IMR-90 (cell line): ENCODE measurements around the gene GIMAP5. TPM values are rescaled to one million over a fixed set of nuclear protein-coding genes. Genes with fewer than 3 reads are reported as not detected.

Experiments used
- ATAC-seq: fragments of 200-7000 bp; cut with Tn5 transposase; 2 replicates; pipeline ENCODE4 v1.9.1; 2020; ENCODE audit warnings: low read depth, mild to moderate bottlenecking, moderate library complexity
- BruUV-seq: library from RNA; stranded (reverse); fragments of 400-500 nt; replicated peaks from 2 replicates; lab custom pipeline; 2021; lab: Mats Ljungman, UMichigan
- CTCF ChIA-PET: fragments of 300-600 bp; formaldehyde crosslinking; extraction: SDS; loops from one replicate; lab custom pipeline; 2021; ENCODE audit warnings: antibody characterized with exemption; lab: Yijun Ruan, JAX
- POLR2A ChIA-PET: fragments of 300-600 bp; sonication (Branson Sonifier 250); formaldehyde crosslinking; loops from one replicate; lab custom pipeline; 2022; ENCODE audit warnings: antibody characterized with exemption; ENCODE audit not compliant: unreplicated experiment; lab: Charles Lee
- DNase-seq: peaks from one replicate; pipeline ENCODE4 v3.0.0; 2013
- H2AFZ ChIP-seq: replicated peaks from 2 replicates; pipeline ENCODE3; 2013; ENCODE audit warnings: low read length, mild to moderate bottlenecking; ENCODE audit not compliant: poor library complexity
- H2AK5ac ChIP-seq: 2 replicates; pipeline ENCODE4 v1.6.1; 2013; ENCODE audit warnings: low read depth, low read length, inconsistent platforms
- H2AK9ac ChIP-seq: replicated peaks from 2 replicates; pipeline ENCODE3; 2013; ENCODE audit warnings: mild to moderate bottlenecking, low read depth, low read length, moderate library complexity; ENCODE audit not compliant: poor library complexity
- H2BK120ac ChIP-seq: 2 replicates; pipeline ENCODE4 v1.6.1; 2013; ENCODE audit warnings: low read depth, low read length, inconsistent platforms
- H2BK15ac ChIP-seq: 3 replicates; pipeline ENCODE4 v1.6.1; 2013; ENCODE audit warnings: low read depth, low read length, inconsistent platforms
- H2BK20ac ChIP-seq: 2 replicates; pipeline ENCODE4 v1.6.1; 2013; ENCODE audit warnings: low read depth, mild to moderate bottlenecking, inconsistent platforms, low read length, moderate library complexity
- H2BK5ac ChIP-seq: 2 replicates; pipeline ENCODE4 v1.6.1; 2013; ENCODE audit warnings: mild to moderate bottlenecking, low read depth, low read length, inconsistent platforms; ENCODE audit not compliant: poor library complexity, severe bottlenecking
- H3K14ac ChIP-seq: replicated peaks from 2 replicates; pipeline ENCODE4 v1.6.1; 2013; ENCODE audit warnings: low read depth, low read length, inconsistent platforms
- H3K18ac ChIP-seq: 2 replicates; pipeline ENCODE4 v1.6.1; 2013; ENCODE audit warnings: low read depth, low read length, control low read depth
- H3K23ac ChIP-seq: 2 replicates; pipeline ENCODE4 v1.6.1; 2013; ENCODE audit warnings: low read depth, low read length, inconsistent platforms
- H3K27ac ChIP-seq: 2 replicates; pipeline ENCODE4 v1.5.1; 2013; ENCODE audit warnings: mild to moderate bottlenecking, control low read depth, low read length; ENCODE audit not compliant: insufficient read depth
- H3K27me3 ChIP-seq: 2 replicates; pipeline ENCODE4 v1.6.1; 2013; ENCODE audit warnings: low read length; ENCODE audit not compliant: control insufficient read depth, insufficient read depth
- H3K36me3 ChIP-seq: 2 replicates; pipeline ENCODE4 v1.6.1; 2013; ENCODE audit warnings: low read length, mixed read lengths; ENCODE audit not compliant: control insufficient read depth, insufficient read depth
- H3K4ac ChIP-seq: 2 replicates; pipeline ENCODE4 v1.6.1; 2013; ENCODE audit warnings: low read depth, low read length, inconsistent platforms
- H3K4me1 ChIP-seq: 2 replicates; pipeline ENCODE4 v1.6.1; 2013; ENCODE audit warnings: low read length, mixed read lengths; ENCODE audit not compliant: control insufficient read depth, insufficient read depth
- H3K4me2 ChIP-seq: 2 replicates; pipeline ENCODE4 v1.6.1; 2013; ENCODE audit warnings: low read depth, mild to moderate bottlenecking, control low read depth, low read length, moderate library complexity
- H3K4me3 ChIP-seq: 2 replicates; pipeline ENCODE4 v1.5.1; 2013; ENCODE audit warnings: low read depth, mild to moderate bottlenecking, control low read depth, low read length, moderate library complexity; ENCODE audit not compliant: insufficient read depth
- H3K56ac ChIP-seq: 2 replicates; pipeline ENCODE4 v1.6.1; 2013; ENCODE audit warnings: low read length, inconsistent platforms; ENCODE audit not compliant: insufficient read depth; ENCODE audit errors: extremely low read depth
- H3K79me1 ChIP-seq, 2 experiments: 2 replicates each; pipeline ENCODE4 v1.6.1; 2013; ENCODE audit warnings: low read length in 2 of 2, inconsistent platforms in 1 of 2, low read depth in 1 of 2
- H3K9ac ChIP-seq: 2 replicates; pipeline ENCODE4 v1.6.1; 2013; ENCODE audit warnings: low read depth, low read length, control low read depth
- H3K9me1 ChIP-seq: 2 replicates; pipeline ENCODE4 v1.6.1; 2013; ENCODE audit warnings: low read length, inconsistent platforms; ENCODE audit not compliant: insufficient read depth
- H3K9me3 ChIP-seq: 2 replicates; pipeline ENCODE4 v1.6.1; 2013; ENCODE audit warnings: low read length; ENCODE audit not compliant: control insufficient read depth, insufficient read depth
- H4K20me1 ChIP-seq: 2 replicates; pipeline ENCODE4 v1.6.1; 2013; ENCODE audit warnings: low read length, inconsistent platforms; ENCODE audit not compliant: insufficient read depth
- H4K5ac ChIP-seq: 2 replicates; pipeline ENCODE4 v1.6.1; 2013; ENCODE audit warnings: mild to moderate bottlenecking, low read depth, low read length, control low read depth
- H4K8ac ChIP-seq, 2 experiments: 2 replicates each; pipeline ENCODE4 v1.6.1; 2013; ENCODE audit warnings: low read depth in 2 of 2, low read length in 2 of 2, control low read depth in 1 of 2, inconsistent platforms in 1 of 2
- H4K91ac ChIP-seq: 2 replicates; pipeline ENCODE4 v1.6.1; 2013; ENCODE audit warnings: low read depth, low read length, inconsistent platforms; ENCODE audit not compliant: insufficient read depth
- CEBPB ChIP-seq: IDR thresholded peaks from 2 replicates; pipeline ENCODE4 v1.6.1; 2012; ENCODE audit warnings: low read depth, low read length, improper control_type of control experiment
- CHD1 ChIP-seq: IDR thresholded peaks from 2 replicates; pipeline ENCODE4 v1.6.1; 2012; ENCODE audit warnings: low read depth, low read length, improper control_type of control experiment
- RCOR1 ChIP-seq: IDR thresholded peaks from 2 replicates; pipeline ENCODE4 v1.6.1; 2012; ENCODE audit warnings: mild to moderate bottlenecking, low read length, improper control_type of control experiment; ENCODE audit not compliant: insufficient replicate concordance
- WGBS, 2 experiments: methylation state at CpG; one replicate each; pipeline versions ENCODE4 v1.1.5 to v1.1.7; 2013; ENCODE audit warnings: missing lambda C conversion rate in 2 of 2; ENCODE audit not compliant: insufficient read length in 1 of 2; ENCODE audit errors: extremely low coverage in 2 of 2; 5-methylcytosine and 5-hydroxymethylcytosine counted together
- dilution Hi-C: fragments of 300-500 bp; cut with HindIII; formaldehyde crosslinking; loops from one replicate; pipeline ENCODE4 v1.14.3; 2018; ENCODE audit warnings: low sequenced_read_pairs; ENCODE audit not compliant: unreplicated experiment
- in situ Hi-C: fragments of 300-500 bp; cut with MboI; formaldehyde crosslinking; loops from 3 replicates; pipeline ENCODE4 v1.14.3; 2019; ENCODE audit warnings: low sequenced_read_pairs, inconsistent platforms, mixed read lengths
- intact Hi-C: fragments of 100-400 bp; cut with micrococcal nuclease; formaldehyde crosslinking; loops from 2 replicates; pipeline ENCODE4 v1.10.0; 2022
- polyA plus RNA-seq, 3 experiments: library from polyadenylated mRNA; depleted of rRNA; stranded (reverse); fragments of >200 nt; gene quantifications; 2 replicates each; pipeline ENCODE4 v1.2.3, GENCODE V29; 2012; ENCODE audit warnings: low replicate concordance in 1 of 3
- total RNA-seq: library from RNA; depleted of rRNA; stranded (reverse); fragments of >200 nt; gene quantifications from 2 replicates; pipeline ENCODE4 v1.2.3, GENCODE V29; 2012

GIMAP5 gene
- total and polyA plus RNA-seq, 2 of the 4 experiments (the other 2 are of a cell fraction) = not detected

- H3K23ac ChIP-seq = peak overlapping the region; percentile 67
- peak; percentile 24 for ATAC-seq
- 0 out of 3 replicates have a peak overlapping the region, but pooled peaks have one; percentile 20 for H2BK15ac ChIP-seq
- no peaks in the 10 kb centered on the region for H3K9me3 ChIP-seq
- no peaks in the 10 kb centered on the region for H3K79me1 ChIP-seq
- no peaks in the 10 kb centered on the region for H3K27me3 ChIP-seq
- no peak overlapping the region; the same call in 1 of the 2 replicates for H3K56ac ChIP-seq
- WGBS, 2 experiments = 27% methylated on average over 2 of the region's 10 CpGs; no CpG with 5 or more reads in 1 of the 2 experiments
- peaks cover 29% of the 10 kb centered on the region; the same call in 1 of the 2 replicates for H3K4me1 ChIP-seq
- peak overlapping the region; percentile 60; the same call in 1 of the 2 replicates for H3K9ac ChIP-seq
- intact Hi-C loops = no loop called here
- peak overlapping the region; percentile 49 to 75; a peak in 3 of 4 replicates for H4K8ac ChIP-seq
- peak overlapping the region; percentile 95 for H3K18ac ChIP-seq
- peaks cover 3% of the 10 kb centered on the region; the same call in 1 of the 2 replicates for H3K9me1 ChIP-seq
- ChIA-PET CTCF (interaction anchor here (1.2 to 1.3 kb wide), 3 partner anchors 8 to 176 kb away, joined by 3 to 5 read pairs (median 4); no protein-coding TSS in a partner anchor), POLR2A (interaction anchor here (1.0 kb wide), 2 partner anchors 9 to 950 kb away, joined by 3 to 4 read pairs; partner anchors contain the start of gene ZNF862)
- H3K27ac ChIP-seq = peak overlapping the region; percentile 90; the same call in 1 of the 2 replicates
- peak overlapping the region; percentile 85 for H3K4ac ChIP-seq
- peak overlapping the region; percentile 50 for H2BK5ac ChIP-seq
- no peak overlapping the region for H3K4me3 ChIP-seq
- no TSS peak for BruUV-seq
- H3K14ac ChIP-seq = peak overlapping the region; percentile 33
- H2BK20ac ChIP-seq = peak overlapping the region; percentile 92
- H2AK9ac ChIP-seq = no peak overlapping the region
- H4K5ac ChIP-seq = peak overlapping the region; percentile 98
- in situ Hi-C loops = loop anchor here (25.0 kb wide), 1 partner anchor 325 kb away; no protein-coding TSS in a partner anchor
- peak overlapping the region; percentile 97 for H2BK120ac ChIP-seq
- H3K36me3 ChIP-seq = no peaks in the 10 kb centered on the region; the same call in 1 of the 2 replicates
- H2AFZ ChIP-seq = peak overlapping the region; percentile 13
- H4K91ac ChIP-seq = peak overlapping the region; percentile 91
- DNase-seq = no peak
- peak overlapping the region; percentile 74 for H2AK5ac ChIP-seq
- no peak overlapping the region for H3K4me2 ChIP-seq
- TF ChIP-seq CEBPB (no peak), CHD1 (no peak), RCOR1 (no peak)
- dilution Hi-C loops = no loop called here
- H4K20me1 ChIP-seq = no peaks in the 10 kb centered on the region
These were observed 50.4 kb downstream of the GIMAP5 start for GRCh38 chr7:150787321-150788281.
